A549 (cell line): ENCODE data around the gene CYSRT1. TPM values are rescaled to one million over a fixed set of nuclear protein-coding genes. Genes with fewer than 3 reads are reported as not detected.

Experiments
- ATAC-seq, 2 experiments: fragments of 200-7000 bp in 1 of 2; fragments of >200 bp in 1 of 2; cut with Nextera tagmentation in 1 of 2; cut with Tn5 transposase in 1 of 2; 3 replicates each; pipeline versions ENCODE4 v1.8.0 to v1.9.1; 2018 to 2020; ENCODE audit warnings: mild to moderate bottlenecking in 1 of 2, moderate library complexity in 1 of 2
- CTCF ChIA-PET: fragments of 300-600 bp; sonication (Branson Sonifier 250); formaldehyde crosslinking; extraction: SDS; loops from one replicate; lab custom pipeline; 2021; ENCODE audit warnings: antibody characterized with exemption, inconsistent platforms; lab: Yijun Ruan, JAX
- POLR2A ChIA-PET: fragments of 350-600 bp; formaldehyde crosslinking; extraction: SDS; loops from one replicate; lab custom pipeline; 2021; ENCODE audit warnings: antibody characterized with exemption, inconsistent platforms; lab: Yijun Ruan, JAX
- DNase-seq, 2 experiments: peaks; one replicate each; pipeline versions ENCODE4 v3.0.0 to v3.0.0-alpha.2; 2011 to 2016; ENCODE audit warnings: low read depth in 1 of 2, low spot score in 1 of 2
- FAIRE-seq: peaks from 2 replicates; lab custom pipeline; 2011; peaks lifted over from hg19 to GRCh38; lab: Jason Lieb, UNC
- H3K27ac ChIP-seq, 2 experiments: fragments of >200 bp; sonication (Bioruptor Twin); formaldehyde crosslinking; 3 replicates each; pipeline ENCODE4 v1.5.1; 2016 to 2017
- H3K4me1 ChIP-seq: fragments of >200 bp; sonication (Bioruptor Twin); formaldehyde crosslinking; 3 replicates; pipeline ENCODE4 v1.6.1; 2016
- H3K4me2 ChIP-seq: fragments of >200 bp; sonication (Bioruptor Twin); formaldehyde crosslinking; 3 replicates; pipeline ENCODE4 v1.6.1; 2016
- H3K4me3 ChIP-seq: fragments of >200 bp; sonication (Bioruptor Twin); formaldehyde crosslinking; 3 replicates; pipeline ENCODE4 v1.5.1; 2016
- H3K9me3 ChIP-seq: fragments of >200 bp; sonication (Bioruptor Twin); formaldehyde crosslinking; 3 replicates; pipeline ENCODE4 v1.6.1; 2016
- CHD4 ChIP-seq: fragments of 200-600 bp; sonication (generic); IDR thresholded peaks from 2 replicates; pipeline ENCODE4 v1.6.1; 2016; ENCODE audit warnings: antibody characterized with exemption, mild to moderate bottlenecking, borderline replicate concordance
- EHF ChIP-seq: fragments of 250-450 bp; sonication (Bioruptor Pico); IDR thresholded peaks from 2 replicates; pipeline ENCODE4 v1.5.0; 2020; ENCODE audit warnings: mild to moderate bottlenecking
- ESRRA ChIP-seq: fragments of 150-350 bp; IDR thresholded peaks from 2 replicates; pipeline ENCODE4 v1.6.1; 2014; ENCODE audit warnings: mild to moderate bottlenecking, low read length, borderline replicate concordance
- FOXS1 ChIP-seq: fragments of 250-450 bp; sonication (Bioruptor Pico); IDR thresholded peaks from 2 replicates; pipeline ENCODE4 v1.5.0; 2020; ENCODE audit warnings: mild to moderate bottlenecking, moderate library complexity
- GATA3 ChIP-seq: IDR thresholded peaks from 2 replicates; pipeline ENCODE4 v1.6.1; 2012; ENCODE audit warnings: borderline replicate concordance
- KDM1A ChIP-seq: fragments of 200-600 bp; sonication (generic); IDR thresholded peaks from 2 replicates; pipeline ENCODE4 v1.6.1; 2016; ENCODE audit warnings: low read depth, mild to moderate bottlenecking
- MAZ ChIP-seq: fragments of 150-350 bp; IDR thresholded peaks from 2 replicates; pipeline ENCODE4 v1.6.1; 2014; ENCODE audit warnings: antibody characterized with exemption, low read depth, low read length, borderline replicate concordance
- NPAS2 ChIP-seq: fragments of 250-450 bp; sonication (Bioruptor Pico); IDR thresholded peaks from 2 replicates; pipeline ENCODE4 v1.8.0; 2022; ENCODE audit warnings: mild to moderate bottlenecking, moderate library complexity, borderline replicate concordance
- NR3C1 ChIP-seq: fragments of >200 bp; sonication (Bioruptor Twin); formaldehyde crosslinking; IDR thresholded peaks from 3 replicates; pipeline ENCODE4 v1.6.1; 2017
- RAD21 ChIP-seq, 2 experiments: fragments of >200 bp in 1 of 2; sonication (Bioruptor Twin) in 1 of 2; formaldehyde crosslinking in 1 of 2; IDR thresholded peaks in 1 of 2; conservative IDR thresholded peaks in 1 of 2; 2 replicates in 1 of 2; 3 replicates in 1 of 2; pipeline ENCODE4 v1.6.1; 2012 to 2018; ENCODE audit warnings: inconsistent platforms in 1 of 2
- RARB ChIP-seq: fragments of 250-450 bp; sonication (Bioruptor Pico); IDR thresholded peaks from 2 replicates; pipeline ENCODE4 v1.8.0; 2021; ENCODE audit warnings: mild to moderate bottlenecking, moderate library complexity
- RNF2 ChIP-seq: fragments of 200-600 bp; sonication (generic); IDR thresholded peaks from 2 replicates; pipeline ENCODE4 v1.6.1; 2016; ENCODE audit warnings: low read depth, mild to moderate bottlenecking, antibody characterized with exemption, moderate library complexity, borderline replicate concordance
- SMC3 ChIP-seq: fragments of >200 bp; sonication (Bioruptor Twin); formaldehyde crosslinking; IDR thresholded peaks from 3 replicates; pipeline ENCODE4 v1.6.1; 2018; ENCODE audit warnings: inconsistent platforms
- TFCP2L1 ChIP-seq: fragments of 250-450 bp; sonication (Bioruptor Pico); IDR thresholded peaks from 2 replicates; pipeline ENCODE4 v1.5.0; 2021; ENCODE audit warnings: mild to moderate bottlenecking
- ZNF302 ChIP-seq: fragments of 250-450 bp; sonication (Bioruptor Pico); IDR thresholded peaks from 2 replicates; pipeline ENCODE4 v1.9.0; 2021; ENCODE audit warnings: inconsistent platforms, mild to moderate bottlenecking, moderate library complexity
- ZSCAN20 ChIP-seq: fragments of 250-450 bp; sonication (Bioruptor Pico); IDR thresholded peaks from 2 replicates; pipeline ENCODE4 v1.8.0; 2022; ENCODE audit warnings: mild to moderate bottlenecking, moderate library complexity
- WGBS: methylation state at CpG from one replicate; pipeline ENCODE4 v1.1.6; 2017; ENCODE audit errors: missing lambda C conversion rate; 5-methylcytosine and 5-hydroxymethylcytosine counted together
- polyA plus RNA-seq, 4 experiments: library from polyadenylated mRNA; depleted of rRNA in 3 of 4; stranded (reverse); fragments of >200 nt; fragmentation: RNase III in 1 of 4; extraction: RNeasy Plus Mini Kit Qiagen cat#74134 plus additional on column Dnase treatment in 1 of 4; gene quantifications; 2 replicates in 3 of 4; 3 replicates in 1 of 4; pipeline ENCODE4 v1.2.3, GENCODE V29; 2011 to 2017
- TF ChIP-seq, protein P1 (sequence below): fragments of 450-650 bp; IDR thresholded peaks from 2 replicates; pipeline ENCODE4 v1.6.1; 2014; ENCODE audit warnings: antibody characterized with exemption
- TF ChIP-seq, protein P2 (sequence below): fragments of >200 bp; sonication (Bioruptor Twin); formaldehyde crosslinking; IDR thresholded peaks from 3 replicates; pipeline ENCODE4 v1.6.1; 2016
- TF ChIP-seq, protein P3 (sequence below): fragments of 150-350 bp; IDR thresholded peaks from 2 replicates; pipeline ENCODE4 v1.6.1; 2014; ENCODE audit warnings: low read depth, mild to moderate bottlenecking, low read length
- TF ChIP-seq, protein P4 (sequence below): IDR thresholded peaks from 2 replicates; pipeline ENCODE4 v1.6.1; 2012
- TF ChIP-seq, protein P5 (sequence below): fragments of 250-450 bp; sonication (Bioruptor Pico); IDR thresholded peaks from 2 replicates; pipeline ENCODE4 v1.5.0; 2021; ENCODE audit warnings: mild to moderate bottlenecking, moderate library complexity, borderline replicate concordance
- TF ChIP-seq, protein P6 (sequence below): IDR thresholded peaks from 2 replicates; pipeline ENCODE4 v1.6.1; 2012; ENCODE audit warnings: low read depth, borderline replicate concordance

CYSRT1 gene
- polyA plus RNA-seq, 2 of the 4 experiments (the other 2 are of a cell fraction), result 0.30 to 0.81 TPM

DNA sequence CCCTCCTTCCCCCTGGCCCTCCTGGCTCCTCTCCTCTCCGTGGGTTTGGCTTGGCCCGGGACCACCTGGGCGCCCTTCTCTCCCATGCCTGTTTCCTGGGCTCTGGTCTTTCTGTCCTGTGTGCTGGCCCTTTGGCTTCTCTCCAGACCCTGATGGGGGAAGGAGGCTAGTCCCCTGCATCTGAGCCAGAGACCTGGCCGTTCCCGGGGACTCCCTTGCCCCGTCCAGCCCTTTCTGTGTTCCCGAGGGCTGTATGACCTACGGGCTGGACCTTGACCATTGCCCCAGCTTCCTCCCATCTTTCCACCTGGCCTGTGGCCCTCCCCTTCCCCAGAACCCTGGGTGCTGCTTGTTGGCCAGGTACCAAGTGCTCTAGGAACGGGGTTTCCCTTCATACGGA lies 38.5 kb downstream of the CYSRT1 start (continued):
- TF ChIP-seq, protein P1, sequence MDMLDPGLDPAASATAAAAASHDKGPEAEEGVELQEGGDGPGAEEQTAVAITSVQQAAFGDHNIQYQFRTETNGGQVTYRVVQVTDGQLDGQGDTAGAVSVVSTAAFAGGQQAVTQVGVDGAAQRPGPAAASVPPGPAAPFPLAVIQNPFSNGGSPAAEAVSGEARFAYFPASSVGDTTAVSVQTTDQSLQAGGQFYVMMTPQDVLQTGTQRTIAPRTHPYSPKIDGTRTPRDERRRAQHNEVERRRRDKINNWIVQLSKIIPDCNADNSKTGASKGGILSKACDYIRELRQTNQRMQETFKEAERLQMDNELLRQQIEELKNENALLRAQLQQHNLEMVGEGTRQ, result no peak
- TF ChIP-seq ESRRA (no peak), RNF2 (no peak), ZSCAN20 (CRISPR knock-in tag) (no peak)

DNA sequence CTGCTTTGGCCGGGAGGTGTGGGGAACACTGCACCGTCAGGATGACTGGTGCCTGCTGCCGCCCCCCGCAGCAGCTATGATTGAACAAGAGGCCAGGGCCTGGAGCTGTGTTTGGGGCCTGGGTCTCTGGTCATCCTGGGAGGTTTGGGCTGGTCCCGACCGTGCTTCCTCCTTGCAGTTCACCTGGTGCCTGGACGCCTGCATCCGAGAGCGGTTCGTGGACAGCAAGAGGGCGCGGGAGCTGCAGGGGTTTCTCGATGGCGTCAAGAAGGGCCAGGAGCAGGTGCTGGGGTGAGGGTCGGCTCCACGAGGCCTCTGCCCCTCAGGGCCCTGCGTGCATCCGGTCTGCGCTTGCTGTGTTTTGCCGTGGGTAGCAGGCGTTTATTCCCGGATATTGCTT lies 39.1 kb downstream of the CYSRT1 start:
- H3K9me3 ChIP-seq, result no peaks in the 10 kb centered on the region
- TF ChIP-seq, protein P2, sequence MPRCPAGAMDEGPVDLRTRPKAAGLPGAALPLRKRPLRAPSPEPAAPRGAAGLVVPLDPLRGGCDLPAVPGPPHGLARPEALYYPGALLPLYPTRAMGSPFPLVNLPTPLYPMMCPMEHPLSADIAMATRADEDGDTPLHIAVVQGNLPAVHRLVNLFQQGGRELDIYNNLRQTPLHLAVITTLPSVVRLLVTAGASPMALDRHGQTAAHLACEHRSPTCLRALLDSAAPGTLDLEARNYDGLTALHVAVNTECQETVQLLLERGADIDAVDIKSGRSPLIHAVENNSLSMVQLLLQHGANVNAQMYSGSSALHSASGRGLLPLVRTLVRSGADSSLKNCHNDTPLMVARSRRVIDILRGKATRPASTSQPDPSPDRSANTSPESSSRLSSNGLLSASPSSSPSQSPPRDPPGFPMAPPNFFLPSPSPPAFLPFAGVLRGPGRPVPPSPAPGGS, result no peak
- ChIA-PET POLR2A (interaction anchor here (0.9 kb wide), 1 partner anchor 23 kb away, joined by 3 read pairs; no protein-coding TSS in a partner anchor), CTCF (interaction anchor here (1.1 to 17.1 kb wide), 6 partner anchors 9 to 75 kb away, joined by 3 to 236 read pairs (median 4); partner anchors contain the start of gene TUBB4B)
- H3K4me1 ChIP-seq, result peaks cover 15% of the 10 kb centered on the region
- no peak for DNase-seq
- WGBS, result 95% methylated on average over 21 of the region's 22 CpGs
- no peak overlapping the region for H3K4me3 ChIP-seq
- no peak for ATAC-seq
- FAIRE-seq, result no peak
- H3K27ac ChIP-seq, result no peak overlapping the region
- no peak overlapping the region for H3K4me2 ChIP-seq

DNA sequence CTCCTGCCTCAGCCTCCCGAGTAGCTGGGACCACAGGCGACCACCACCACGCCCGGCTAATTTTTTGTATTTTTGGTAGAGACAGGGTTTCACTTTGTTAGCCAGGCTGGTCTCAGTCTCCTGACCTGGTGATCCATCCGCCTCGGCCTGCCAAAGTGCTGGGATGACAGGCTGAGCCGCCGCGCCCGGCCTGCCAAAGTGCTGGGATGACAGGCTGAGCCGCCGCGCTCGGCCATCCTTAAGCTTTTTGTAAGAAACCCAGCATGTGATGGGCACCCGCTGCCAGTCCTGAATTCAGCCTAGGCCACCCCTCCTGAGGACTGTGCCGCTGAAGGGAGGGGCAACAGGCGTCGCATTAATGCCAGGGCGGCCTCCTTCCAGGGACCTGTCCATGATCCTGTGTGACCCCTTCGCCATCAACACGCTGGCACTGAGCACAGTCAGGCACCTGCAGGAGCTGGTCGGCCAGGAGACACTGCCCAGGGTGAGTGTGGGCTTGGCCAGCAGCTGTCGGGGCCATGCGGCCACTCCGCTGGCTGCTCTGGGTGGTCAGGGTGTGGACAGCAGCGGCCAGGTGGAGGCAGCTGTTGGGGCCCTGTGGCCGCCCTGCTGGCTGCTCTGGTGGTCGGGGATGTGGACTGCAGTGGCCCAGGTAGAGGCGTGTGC lies 40.7 kb downstream of the CYSRT1 start:
- ChIA-PET POLR2A (interaction anchor here (1.0 kb wide), 1 partner anchor 11 kb away, joined by 3 read pairs; the partner anchor contains the start of gene NELFB), CTCF (interaction anchor here (1.3 to 17.1 kb wide), 6 partner anchors 7 to 77 kb away, joined by 3 to 236 read pairs (median 10); partner anchors contain the start of genes TOR4A and TUBB4B)
- 94% methylated on average over 29 of the region's 29 CpGs for WGBS
- H3K9me3 ChIP-seq, result no peaks in the 10 kb centered on the region
- H3K27ac ChIP-seq, result no peak overlapping the region
- H3K4me1 ChIP-seq, result peaks cover 22% of the 10 kb centered on the region
- no peak for FAIRE-seq
- no peak overlapping the region for H3K4me3 ChIP-seq
- TF ChIP-seq GATA3 (no peak), NR3C1 (no peak), KDM1A (no peak), TFCP2L1 (CRISPR knock-in tag) (no peak), RAD21 (conservative IDR thresholded peaks at IDR 0.05 in 1 of 2, IDR thresholded peaks at IDR 0.05 in 1 of 2) (no peak), FOXS1 (CRISPR knock-in tag) (no peak), MAZ (no peak), SMC3 (no peak), RARB (CRISPR knock-in tag) (no peak), CHD4 (no peak), EHF (CRISPR knock-in tag) (no peak), ZNF302 (no peak), NPAS2 (CRISPR knock-in tag) (no peak)
- TF ChIP-seq, protein P3, sequence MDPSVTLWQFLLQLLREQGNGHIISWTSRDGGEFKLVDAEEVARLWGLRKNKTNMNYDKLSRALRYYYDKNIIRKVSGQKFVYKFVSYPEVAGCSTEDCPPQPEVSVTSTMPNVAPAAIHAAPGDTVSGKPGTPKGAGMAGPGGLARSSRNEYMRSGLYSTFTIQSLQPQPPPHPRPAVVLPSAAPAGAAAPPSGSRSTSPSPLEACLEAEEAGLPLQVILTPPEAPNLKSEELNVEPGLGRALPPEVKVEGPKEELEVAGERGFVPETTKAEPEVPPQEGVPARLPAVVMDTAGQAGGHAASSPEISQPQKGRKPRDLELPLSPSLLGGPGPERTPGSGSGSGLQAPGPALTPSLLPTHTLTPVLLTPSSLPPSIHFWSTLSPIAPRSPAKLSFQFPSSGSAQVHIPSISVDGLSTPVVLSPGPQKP, result no peak
- TF ChIP-seq, protein P4, sequence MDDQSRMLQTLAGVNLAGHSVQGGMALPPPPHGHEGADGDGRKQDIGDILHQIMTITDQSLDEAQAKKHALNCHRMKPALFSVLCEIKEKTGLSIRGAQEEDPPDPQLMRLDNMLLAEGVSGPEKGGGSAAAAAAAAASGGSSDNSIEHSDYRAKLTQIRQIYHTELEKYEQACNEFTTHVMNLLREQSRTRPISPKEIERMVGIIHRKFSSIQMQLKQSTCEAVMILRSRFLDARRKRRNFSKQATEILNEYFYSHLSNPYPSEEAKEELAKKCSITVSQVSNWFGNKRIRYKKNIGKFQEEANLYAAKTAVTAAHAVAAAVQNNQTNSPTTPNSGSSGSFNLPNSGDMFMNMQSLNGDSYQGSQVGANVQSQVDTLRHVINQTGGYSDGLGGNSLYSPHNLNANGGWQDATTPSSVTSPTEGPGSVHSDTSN, result no peak
- TF ChIP-seq, protein P5, sequence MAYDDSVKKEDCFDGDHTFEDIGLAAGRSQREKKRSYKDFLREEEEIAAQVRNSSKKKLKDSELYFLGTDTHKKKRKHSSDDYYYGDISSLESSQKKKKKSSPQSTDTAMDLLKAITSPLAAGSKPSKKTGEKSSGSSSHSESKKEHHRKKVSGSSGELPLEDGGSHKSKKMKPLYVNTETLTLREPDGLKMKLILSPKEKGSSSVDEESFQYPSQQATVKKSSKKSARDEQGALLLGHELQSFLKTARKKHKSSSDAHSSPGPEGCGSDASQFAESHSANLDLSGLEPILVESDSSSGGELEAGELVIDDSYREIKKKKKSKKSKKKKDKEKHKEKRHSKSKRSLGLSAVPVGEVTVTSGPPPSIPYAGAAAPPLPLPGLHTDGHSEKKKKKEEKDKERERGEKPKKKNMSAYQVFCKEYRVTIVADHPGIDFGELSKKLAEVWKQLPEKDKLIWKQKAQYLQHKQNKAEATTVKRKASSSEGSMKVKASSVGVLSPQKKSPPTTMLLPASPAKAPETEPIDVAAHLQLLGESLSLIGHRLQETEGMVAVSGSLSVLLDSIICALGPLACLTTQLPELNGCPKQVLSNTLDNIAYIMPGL (CRISPR knock-in tag), result no peak
- TF ChIP-seq, protein P6, sequence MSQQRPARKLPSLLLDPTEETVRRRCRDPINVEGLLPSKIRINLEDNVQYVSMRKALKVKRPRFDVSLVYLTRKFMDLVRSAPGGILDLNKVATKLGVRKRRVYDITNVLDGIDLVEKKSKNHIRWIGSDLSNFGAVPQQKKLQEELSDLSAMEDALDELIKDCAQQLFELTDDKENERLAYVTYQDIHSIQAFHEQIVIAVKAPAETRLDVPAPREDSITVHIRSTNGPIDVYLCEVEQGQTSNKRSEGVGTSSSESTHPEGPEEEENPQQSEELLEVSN, result no peak
- TF ChIP-seq, protein P1, result no peak
- TF ChIP-seq, all 56 proteins: peak for 0
- H3K4me2 ChIP-seq, result no peak overlapping the region
- DNase-seq (no peak), ATAC-seq (no peak; a peak in 1 of 6 replicates)
